Lung (tissue), 12 donors: ENCODE data around the gene RAET1L. TPM values are rescaled to one million over a fixed set of nuclear protein-coding genes. Genes with fewer than 3 reads are reported as not detected.
"Not testable (repeated sequence)": the region's sequence is repeated elsewhere in the genome, so short reads cannot be mapped to it uniquely, and the experiment has no call there.

Source experiments
- ATAC-seq: fragments of 200-7000 bp; cut with Tn5 transposase; one replicate; pipeline ENCODE4 v1.9.1; 2020; ENCODE audit warnings: moderate number of reproducible peaks; ENCODE audit not compliant: insufficient read depth, low FRiP score
- DNase-seq, 3 donors: peaks; one replicate each; pipeline ENCODE4 v3.0.0-alpha.2; 2013 to 2017
- H3K27ac ChIP-seq, 2 donors: one replicate each; pipeline ENCODE4 v1.5.1; 2013; ENCODE audit warnings: mild to moderate bottlenecking in 2 of 2, moderate library complexity in 2 of 2, control low read depth in 1 of 2, inconsistent platforms in 1 of 2, low read depth in 1 of 2, low read length in 1 of 2
- H3K27me3 ChIP-seq, 3 donors: one replicate each; pipeline ENCODE4 v1.5.1; 2013; ENCODE audit warnings: low read length in 2 of 3; ENCODE audit not compliant: control insufficient read depth in 3 of 3, insufficient read depth in 3 of 3
- H3K36me3 ChIP-seq, 4 donors: one replicate each; pipeline ENCODE4 v1.5.1; 2013; ENCODE audit warnings: low read length in 4 of 4, mild to moderate bottlenecking in 1 of 4, moderate library complexity in 1 of 4; ENCODE audit not compliant: control insufficient read depth in 4 of 4, insufficient read depth in 4 of 4
- H3K4me1 ChIP-seq, 5 donors: one replicate each; pipeline ENCODE4 v1.5.1; 2013; ENCODE audit warnings: low read length in 5 of 5, mild to moderate bottlenecking in 2 of 5, moderate library complexity in 1 of 5; ENCODE audit not compliant: control insufficient read depth in 5 of 5, insufficient read depth in 5 of 5
- H3K4me3 ChIP-seq: one replicate; pipeline ENCODE4 v1.5.1; 2013; ENCODE audit warnings: mild to moderate bottlenecking, control low read depth, moderate library complexity
- H3K9ac ChIP-seq, 2 donors: one replicate each; pipeline ENCODE4 v1.5.1; 2013; ENCODE audit warnings: low read length in 2 of 2, control low read depth in 1 of 2; ENCODE audit not compliant: insufficient read depth in 1 of 2
- H3K9me3 ChIP-seq, 4 donors: one replicate each; pipeline ENCODE4 v1.5.1; 2013; ENCODE audit warnings: low read length in 3 of 4, mild to moderate bottlenecking in 1 of 4, moderate library complexity in 1 of 4; ENCODE audit not compliant: control insufficient read depth in 4 of 4, insufficient read depth in 3 of 4
- WGBS, 2 donors: extraction: QIAGEN DNeasy Blood & Tissue Kit; methylation state at CpG; one replicate each; pipeline ENCODE4 v1.1.7; 2013; 5-methylcytosine and 5-hydroxymethylcytosine counted together
- polyA plus RNA-seq, 2 donors: library from polyadenylated mRNA; stranded (reverse); fragments of 200-250 nt; gene quantifications; one replicate each; pipeline ENCODE4 v1.2.1, GENCODE V29; 2013
- total RNA-seq, 2 donors: library from RNA; depleted of rRNA in 1 of 2; stranded (reverse); fragments of >200 nt in 1 of 2; gene quantifications; one replicate each; pipeline ENCODE4 v1.2.1, GENCODE V29; 2014 to 2021
- TF ChIP-seq, protein P1 (sequence below): IDR thresholded peaks from 2 replicates; pipeline ENCODE4 v1.5.1; 2012; ENCODE audit warnings: mild to moderate bottlenecking; ENCODE audit errors: control extremely low read depth, extremely low read depth
- donor health status: control.
- donor health status: control.
- donor health status: Bipolar disorder and iron deficiency.
- donor health status: healthy.
- donor health status: DM: yes; HTN: yes; CAD: no.

Gene RAET1L
- total and polyA plus RNA-seq, 4 donors, result 0.06 TPM; not detected in 3

- no peaks in the 10 kb centered on the region for H3K36me3 ChIP-seq
- DNase-seq, result no peak
- WGBS, 2 donors, result 77 to 85% methylated on average over 2 of the region's 2 CpGs
- no peak overlapping the region for H3K9ac ChIP-seq
- no peak for ATAC-seq
- no peaks in the 10 kb centered on the region for H3K9me3 ChIP-seq
- H3K4me1 ChIP-seq, result peaks cover 0 to 9% (median 4%) of the 10 kb centered on the region in 5 donors
- H3K4me3 ChIP-seq, result no peak overlapping the region
- H3K27ac ChIP-seq, result no peak overlapping the region
- peaks cover 0 to 74% (median 35%) of the 10 kb centered on the region in 3 donors for H3K27me3 ChIP-seq
- TF ChIP-seq, protein P1, sequence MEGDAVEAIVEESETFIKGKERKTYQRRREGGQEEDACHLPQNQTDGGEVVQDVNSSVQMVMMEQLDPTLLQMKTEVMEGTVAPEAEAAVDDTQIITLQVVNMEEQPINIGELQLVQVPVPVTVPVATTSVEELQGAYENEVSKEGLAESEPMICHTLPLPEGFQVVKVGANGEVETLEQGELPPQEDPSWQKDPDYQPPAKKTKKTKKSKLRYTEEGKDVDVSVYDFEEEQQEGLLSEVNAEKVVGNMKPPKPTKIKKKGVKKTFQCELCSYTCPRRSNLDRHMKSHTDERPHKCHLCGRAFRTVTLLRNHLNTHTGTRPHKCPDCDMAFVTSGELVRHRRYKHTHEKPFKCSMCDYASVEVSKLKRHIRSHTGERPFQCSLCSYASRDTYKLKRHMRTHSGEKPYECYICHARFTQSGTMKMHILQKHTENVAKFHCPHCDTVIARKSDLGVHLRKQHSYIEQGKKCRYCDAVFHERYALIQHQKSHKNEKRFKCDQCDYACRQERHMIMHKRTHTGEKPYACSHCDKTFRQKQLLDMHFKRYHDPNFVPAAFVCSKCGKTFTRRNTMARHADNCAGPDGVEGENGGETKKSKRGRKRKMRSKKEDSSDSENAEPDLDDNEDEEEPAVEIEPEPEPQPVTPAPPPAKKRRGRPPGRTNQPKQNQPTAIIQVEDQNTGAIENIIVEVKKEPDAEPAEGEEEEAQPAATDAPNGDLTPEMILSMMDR, result no peak
Measured at GRCh38 chr6:149969635-149970034, 55.7 kb downstream of the RAET1L start.

- H3K27me3 ChIP-seq, result peaks cover 0 to 82% (median 39%) of the 10 kb centered on the region in 3 donors
- H3K9me3 ChIP-seq, H3K36me3 ChIP-seq, DNase-seq, H3K4me3 ChIP-seq, ATAC-seq, H3K9ac ChIP-seq, H3K27ac ChIP-seq: not testable (repeated sequence)
- peaks cover 0 to 17% (median 4%) of the 10 kb centered on the region in 5 donors for H3K4me1 ChIP-seq
- 78 to 79% methylated on average over 2 of the region's 2 CpGs for WGBS, 2 donors
Measured at GRCh38 chr6:149968909-149969308, 56.4 kb downstream of the RAET1L start.

Other genes starting within 250 kb of the RAET1L start
- 10 to 100 TPM; 34.3 to 39.5 TPM for gene LRP11, start 161.2 kb downstream of the RAET1L start, total RNA-seq
- gene LRP11, start 161.2 kb downstream of the RAET1L start, polyA plus RNA-seq, result 10 to 100 TPM; 15.8 to 18.7 TPM
- under 1 TPM; 0.94 to 0.98 TPM for gene RAET1E, start 127.4 kb downstream of the RAET1L start, total RNA-seq
- under 1 TPM; 0.56 to 0.93 TPM for gene RAET1E, start 127.4 kb downstream of the RAET1L start, polyA plus RNA-seq
- 1 to 10 TPM in 1 of 2 donors, under 1 TPM in 1; 0.61 to 1.4 TPM for gene RAET1G, start 102.4 kb downstream of the RAET1L start, total RNA-seq
- 1 to 10 TPM in 1 of 2 donors, under 1 TPM in 1; 0.32 to 1.8 TPM for gene RAET1G, start 102.4 kb downstream of the RAET1L start, polyA plus RNA-seq
- 1 to 10 TPM; 2.4 to 2.9 TPM for gene ULBP2, start 83.5 kb downstream of the RAET1L start, total RNA-seq
- 1 to 10 TPM; 1.2 to 6.2 TPM for gene ULBP2, start 83.5 kb downstream of the RAET1L start, polyA plus RNA-seq
- 1 to 10 TPM; 1.7 to 6.2 TPM for gene ULBP1, start 61.6 kb downstream of the RAET1L start, total RNA-seq
- 1 to 10 TPM in 1 of 2 donors, under 1 TPM in 1; 0.59 to 1.9 TPM for gene ULBP1, start 61.6 kb downstream of the RAET1L start, polyA plus RNA-seq
- 1 to 10 TPM; 5.7 to 6.8 TPM for gene ULBP3, start 43.6 kb upstream of the RAET1L start, total RNA-seq
- gene ULBP3, start 43.6 kb upstream of the RAET1L start, polyA plus RNA-seq, result 1 to 10 TPM; 1.4 to 2.2 TPM
- 10 to 100 TPM; 20.1 to 68.4 TPM for gene PPP1R14C, start 117.5 kb upstream of the RAET1L start, total RNA-seq
- gene PPP1R14C, start 117.5 kb upstream of the RAET1L start, polyA plus RNA-seq, result 10 to 100 TPM in 1 of 2 donors, 1 to 10 TPM in 1; 6.5 to 27.9 TPM